Effector CD8-positive, alpha-beta T cell (primary cell): ENCODE results near the gene GRIK2.
"Not testable (repeated sequence)": the region's sequence is repeated elsewhere in the genome, so short reads cannot be mapped to it uniquely, and the experiment has no call there.

Source experiments
- DNase-seq: peaks from one replicate; lab custom pipeline; 2025; lab: John Stamatoyannopoulos, UW

GRIK2 gene

DNA sequence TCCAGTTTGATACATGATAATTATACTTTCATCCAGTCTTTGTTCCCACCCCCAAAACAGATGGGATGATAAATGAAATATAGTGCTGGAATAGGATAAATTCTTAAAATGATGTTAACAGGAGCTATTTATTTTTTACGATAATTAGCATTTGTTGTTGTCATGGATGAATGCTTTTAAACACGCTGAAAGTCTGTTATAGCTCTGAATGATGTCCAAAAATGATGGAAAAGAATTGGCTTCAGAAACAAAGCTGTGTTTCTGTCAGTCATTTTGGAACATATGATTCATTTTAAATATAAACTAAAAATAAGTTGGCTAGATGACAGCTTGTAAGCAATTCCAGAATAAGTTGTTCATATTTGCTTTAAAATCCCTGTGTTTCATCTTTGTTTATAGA, 237.4 kb downstream of the GRIK2 start:
- no peak for DNase-seq

DNA sequence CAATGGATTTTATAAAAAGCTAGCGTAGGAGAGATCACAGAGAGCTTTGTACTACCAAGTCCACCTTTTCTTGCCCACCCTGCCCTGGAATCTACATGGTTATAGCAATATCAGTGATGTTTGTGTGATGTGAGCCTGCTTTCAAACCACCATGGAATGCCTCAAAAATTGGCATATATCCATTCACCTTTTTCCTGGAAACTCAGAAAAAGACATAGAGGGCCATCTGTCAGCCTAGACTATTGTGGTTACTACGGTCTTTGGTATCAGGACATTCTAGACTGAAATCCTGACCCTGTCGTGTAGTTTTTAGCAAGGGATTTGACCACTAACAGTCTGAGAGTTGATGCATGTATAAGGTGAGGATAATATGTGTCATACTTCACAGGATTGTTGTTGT, 239.6 kb downstream of the GRIK2 start:
- DNase-seq: no peak

DNA sequence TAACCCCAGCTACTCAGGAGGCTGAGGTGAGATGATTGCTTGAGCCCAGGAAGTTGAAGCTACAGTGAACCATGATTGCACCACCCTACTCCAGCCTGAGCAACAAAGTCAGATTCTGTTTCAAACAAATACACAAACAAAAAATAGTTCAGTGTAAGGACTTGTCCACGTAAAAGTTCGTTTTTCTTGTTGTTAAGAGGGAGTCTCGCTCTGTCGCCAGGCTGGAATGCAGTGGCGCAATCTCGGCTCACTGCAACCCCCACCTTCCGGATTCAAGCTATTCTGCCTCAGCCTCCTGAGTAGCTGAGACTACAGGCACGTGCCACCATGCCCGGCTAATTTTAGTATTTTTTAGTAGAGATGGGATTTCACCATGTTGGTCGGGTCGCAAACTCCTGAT, 245.4 kb downstream of the GRIK2 start:
- DNase-seq: not testable (repeated sequence)

DNA sequence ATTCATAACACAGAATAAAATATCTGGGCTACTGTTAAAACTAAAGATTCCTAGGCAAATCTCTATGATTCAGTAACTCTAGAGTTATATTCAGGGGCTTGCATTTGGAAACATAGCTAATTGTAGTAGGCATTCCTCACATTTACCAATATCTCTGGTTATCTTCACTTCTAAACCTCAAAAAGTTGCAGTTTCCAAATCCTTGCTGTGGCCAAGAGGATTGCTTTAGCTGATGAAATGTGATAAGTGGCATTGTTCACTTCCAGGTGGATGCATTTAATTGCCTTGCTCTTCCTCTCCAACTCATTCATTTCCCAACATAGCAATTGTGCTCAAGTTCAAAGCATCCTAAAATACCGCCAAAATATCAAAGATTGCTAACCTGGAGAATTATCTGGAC, 246.6 kb downstream of the GRIK2 start:
- DNase-seq: no peak

DNA sequence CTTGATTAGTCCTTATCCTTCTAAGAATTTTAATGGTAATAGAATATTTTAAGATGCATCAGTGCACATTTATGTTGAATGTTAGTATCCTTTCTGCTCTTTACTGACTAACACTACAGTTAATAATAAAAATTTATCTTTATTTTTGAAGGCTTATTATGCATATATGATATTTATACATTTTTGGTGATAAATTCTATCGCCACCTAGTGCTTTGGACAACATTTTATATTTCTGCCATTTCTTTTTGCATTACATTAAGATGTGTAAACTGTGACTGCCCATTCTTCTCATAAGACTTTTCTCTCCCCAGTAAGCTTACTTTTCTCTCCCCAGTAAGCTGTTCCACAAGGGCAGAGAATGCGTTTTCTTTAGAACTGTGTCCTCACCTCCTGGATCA, 252.3 kb downstream of the GRIK2 start:
- DNase-seq: no peak

DNA sequence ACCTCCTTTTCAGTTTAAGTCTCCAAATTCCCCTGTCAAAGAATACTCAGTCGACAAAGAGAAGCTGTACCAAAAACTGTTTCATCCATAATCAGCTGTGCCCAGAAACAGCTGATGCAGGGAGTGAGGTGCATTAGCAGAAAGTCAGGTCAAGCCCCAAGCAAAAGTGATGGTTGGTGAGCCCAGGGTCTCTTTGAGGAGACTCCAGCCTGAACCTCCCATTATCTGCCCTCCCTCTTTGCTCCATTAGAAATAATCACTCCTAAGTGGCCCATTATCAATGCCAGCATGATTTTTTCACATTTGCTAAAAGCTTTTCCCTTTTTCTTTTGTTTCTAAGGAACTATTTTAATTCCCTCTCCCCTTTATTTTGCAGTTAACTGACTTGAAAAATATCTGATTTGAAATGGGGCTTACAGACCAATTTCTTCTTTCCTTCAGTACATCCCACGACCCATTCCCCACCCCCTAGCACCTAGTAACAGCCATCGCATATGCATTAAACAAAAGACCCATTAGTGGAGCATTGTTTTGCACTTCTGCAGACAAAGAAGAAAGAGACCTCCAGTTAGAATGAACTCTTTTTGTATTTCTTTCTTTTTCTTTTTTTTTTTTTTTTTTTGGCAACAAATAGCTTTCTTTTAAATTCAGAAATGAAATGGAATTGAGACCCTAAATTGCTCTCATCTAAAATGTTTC, 257.0 kb downstream of the GRIK2 start:
- no peak for DNase-seq

DNA sequence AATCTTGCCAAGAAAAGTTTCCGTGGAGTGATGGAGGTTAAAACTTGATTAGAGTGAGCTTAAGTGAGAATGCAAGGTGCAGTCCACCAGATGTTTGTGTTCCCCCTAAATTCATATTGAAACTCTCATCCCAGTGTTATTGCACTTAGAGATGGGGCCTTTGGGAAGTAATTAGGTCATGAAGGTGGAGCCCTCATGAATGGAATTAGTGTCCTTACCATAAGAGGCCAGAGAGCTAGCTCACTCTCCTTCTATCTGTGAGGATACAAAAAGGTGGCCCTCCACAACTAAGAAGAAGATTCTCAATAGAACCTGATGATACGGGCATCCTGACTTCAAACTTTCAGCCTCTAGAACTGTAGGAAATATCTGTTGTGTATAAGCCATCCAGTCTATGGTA, 258.6 kb downstream of the GRIK2 start:
- DNase-seq: no peak

DNA sequence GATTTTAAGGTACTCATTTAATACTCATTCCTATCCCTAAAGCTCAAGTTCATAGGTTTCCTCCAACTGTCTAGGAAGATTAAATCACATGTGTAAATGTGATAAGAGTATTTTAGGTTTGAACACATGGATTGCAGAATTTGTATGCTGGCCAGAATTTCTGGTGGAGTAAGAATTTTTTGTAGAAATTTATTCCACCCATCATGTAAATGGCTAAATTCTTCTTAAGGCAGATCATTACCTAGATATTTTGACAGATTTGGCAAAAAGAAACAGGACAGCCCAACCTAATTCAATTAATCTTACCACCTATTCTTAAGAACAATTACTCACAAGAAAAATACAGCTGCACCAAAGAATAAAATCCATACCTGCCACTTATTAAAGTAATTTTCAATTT, 261.6 kb downstream of the GRIK2 start:
- no peak for DNase-seq

DNA sequence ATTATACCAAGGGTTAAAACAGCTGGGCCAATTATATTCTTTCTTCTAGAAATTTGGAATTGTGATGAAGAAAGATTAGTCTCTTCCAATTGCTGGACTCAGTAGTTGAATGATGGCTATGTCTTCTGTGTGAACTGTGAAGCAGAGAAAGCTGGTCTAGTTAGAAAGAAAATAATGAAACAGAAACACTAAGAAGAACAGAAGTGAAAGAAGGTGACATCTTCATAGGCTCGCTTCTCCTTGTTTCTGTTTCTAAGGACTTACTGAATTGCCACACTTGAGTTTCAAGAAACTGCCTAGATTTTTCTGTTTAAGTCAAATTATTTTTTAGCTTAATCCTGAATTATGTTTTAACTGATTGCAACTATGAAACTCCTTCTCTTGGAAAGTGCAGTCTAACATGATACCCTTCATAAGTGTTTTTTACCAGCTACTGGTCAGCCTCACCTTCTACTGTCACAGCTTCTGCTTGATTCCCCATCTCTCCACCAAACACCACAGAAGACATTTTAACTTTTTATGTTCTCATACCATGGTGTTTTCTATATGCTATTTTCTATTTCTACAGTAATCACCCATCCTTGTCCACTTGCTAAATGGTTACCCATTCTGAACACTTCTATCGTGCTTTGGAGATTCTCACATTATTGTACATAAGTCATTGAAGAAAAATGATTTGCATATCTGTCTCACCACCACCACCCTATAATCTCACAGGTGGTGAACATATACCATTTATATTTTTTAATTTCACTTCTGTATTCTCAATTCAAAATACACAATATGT, 268.8 kb downstream of the GRIK2 start:
- no peak for DNase-seq

DNA sequence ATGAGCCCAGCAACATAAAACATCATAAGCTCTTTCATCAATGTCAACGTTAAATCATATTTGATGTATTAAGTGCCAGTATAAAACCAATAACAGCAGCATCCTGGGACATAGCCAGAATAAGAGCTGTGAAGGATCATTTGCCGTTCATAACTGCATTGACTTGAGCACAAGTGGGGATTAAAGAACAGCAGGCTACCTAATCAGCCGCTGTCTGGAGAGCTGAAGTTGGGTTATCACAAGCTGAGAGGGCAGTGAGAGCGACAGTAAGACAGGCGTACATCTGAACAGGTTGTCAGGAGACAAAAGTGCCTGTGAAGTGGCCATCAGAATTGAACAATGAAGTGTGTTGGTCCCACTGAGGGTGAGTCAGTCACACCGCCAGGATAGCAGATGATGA, 269.6 kb downstream of the GRIK2 start:
- DNase-seq: no peak

DNA sequence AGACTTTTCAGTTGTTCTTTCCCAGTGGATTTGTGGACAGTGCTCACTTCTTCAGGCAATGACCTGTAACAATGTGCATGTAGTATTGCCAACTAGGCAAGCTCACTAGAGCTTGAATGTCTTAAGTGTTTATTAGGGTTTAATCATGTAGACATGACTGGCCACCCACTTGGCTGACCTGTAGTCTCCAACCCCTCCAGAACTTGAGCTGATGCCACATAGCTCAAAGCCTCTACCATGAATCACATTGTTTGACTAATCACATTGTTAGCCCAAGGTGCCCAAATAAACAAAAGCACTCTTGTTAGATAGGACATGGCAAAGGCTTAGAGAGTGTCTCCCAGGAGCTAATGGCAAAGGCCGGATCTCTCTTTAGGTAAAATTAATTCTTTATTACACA, 272.7 kb downstream of the GRIK2 start:
- DNase-seq: no peak

DNA sequence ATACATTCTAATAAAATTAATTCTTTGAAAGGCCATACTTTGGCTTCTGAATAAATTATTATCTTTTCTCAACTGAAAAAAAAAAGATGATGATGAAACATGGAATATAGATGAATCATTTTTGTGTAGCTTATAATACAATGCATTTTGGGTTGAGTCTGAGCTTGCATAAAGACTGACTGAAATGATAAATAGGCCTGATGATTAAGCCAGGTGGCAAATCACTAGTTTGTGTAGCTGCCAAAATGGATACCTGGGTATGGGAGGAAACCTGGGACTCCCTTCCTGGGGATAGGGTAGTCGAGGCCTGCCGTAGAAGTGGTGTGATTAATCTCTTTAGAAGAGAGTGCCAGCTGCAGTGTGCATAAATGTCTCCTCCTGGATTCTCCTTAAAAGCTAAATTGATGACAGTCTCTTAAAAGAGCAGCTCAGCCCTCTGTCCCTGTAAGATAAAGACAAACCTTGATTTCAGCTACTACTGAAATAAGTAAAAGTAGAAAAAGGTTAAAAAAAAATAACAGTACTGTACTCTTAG, 275.1 kb downstream of the GRIK2 start:
- no peak for DNase-seq

DNA sequence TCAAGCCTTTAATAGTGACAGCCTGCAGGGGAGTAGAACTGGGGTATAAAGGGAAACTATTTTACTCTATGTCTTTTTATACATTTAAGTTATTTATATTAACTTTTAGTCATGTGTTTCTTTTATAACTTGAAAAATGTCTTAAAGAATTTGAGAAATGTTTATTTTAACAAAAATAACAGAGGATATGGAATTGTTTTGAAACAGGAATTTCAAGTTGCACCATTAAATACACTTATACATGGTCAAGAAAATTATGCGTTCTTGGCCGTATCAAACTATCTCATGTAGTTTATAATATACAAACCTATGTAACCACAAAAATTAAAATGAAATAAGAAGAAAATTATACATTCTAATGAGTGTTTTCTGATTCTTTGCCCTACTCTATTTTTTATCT, 282.7 kb downstream of the GRIK2 start:
- no peak for DNase-seq

DNA sequence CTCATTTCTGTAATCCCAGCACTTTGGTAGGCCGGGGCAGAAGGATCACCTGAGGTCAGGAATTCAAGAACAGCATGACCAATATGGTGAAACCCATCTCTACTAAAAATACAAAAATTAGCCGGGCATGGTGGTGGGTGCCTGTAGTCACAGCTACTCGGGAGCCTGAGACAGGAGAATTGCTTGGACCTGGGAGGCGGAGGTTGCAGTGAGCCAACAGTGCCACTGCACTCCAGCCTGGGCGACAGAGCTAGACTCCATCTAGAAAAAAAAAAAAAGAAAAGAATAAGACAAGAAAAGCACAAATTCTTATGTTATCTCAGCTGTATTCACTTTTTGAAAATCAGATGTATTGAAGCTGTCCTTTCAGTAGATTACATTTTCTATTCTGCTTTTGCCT, 289.4 kb downstream of the GRIK2 start:
- DNase-seq: no peak

DNA sequence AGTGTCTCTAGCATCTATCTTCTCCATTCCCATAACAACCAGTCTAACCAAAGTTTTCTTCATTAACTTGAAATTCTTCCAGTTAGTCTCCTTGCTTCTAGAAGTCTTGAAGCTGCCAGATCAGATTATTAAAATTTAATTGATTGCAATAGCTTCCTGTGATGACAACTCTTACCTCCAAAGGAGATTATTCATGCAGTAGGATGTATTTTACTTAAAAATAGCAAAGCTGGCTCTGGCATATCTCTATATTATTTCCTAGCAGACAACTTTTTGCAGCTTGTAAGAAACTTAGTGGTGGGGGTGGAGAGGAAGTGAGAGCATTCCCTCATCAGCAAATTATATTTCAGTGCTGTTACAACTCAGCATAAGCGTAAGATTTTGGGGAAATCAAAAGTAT, 290.4 kb downstream of the GRIK2 start:
- no peak for DNase-seq

DNA sequence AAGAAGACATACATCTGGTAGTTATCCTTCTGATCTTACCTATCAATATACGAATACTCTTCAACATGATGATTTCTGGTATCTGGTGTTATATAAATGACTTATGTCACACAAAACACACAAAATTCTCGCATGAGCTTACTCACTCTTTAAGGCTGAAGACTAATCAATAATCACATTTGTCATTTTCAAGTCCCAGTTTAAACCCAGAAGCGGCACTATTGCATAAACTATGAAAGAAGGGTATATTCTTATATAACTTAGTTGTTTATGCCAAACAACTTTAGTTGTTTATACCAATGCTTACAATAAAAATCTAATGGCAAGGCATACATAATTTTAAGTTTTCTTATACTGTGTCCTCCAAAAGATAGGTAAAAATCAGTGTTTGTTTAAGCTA, 293.1 kb downstream of the GRIK2 start:
- DNase-seq: no peak

DNA sequence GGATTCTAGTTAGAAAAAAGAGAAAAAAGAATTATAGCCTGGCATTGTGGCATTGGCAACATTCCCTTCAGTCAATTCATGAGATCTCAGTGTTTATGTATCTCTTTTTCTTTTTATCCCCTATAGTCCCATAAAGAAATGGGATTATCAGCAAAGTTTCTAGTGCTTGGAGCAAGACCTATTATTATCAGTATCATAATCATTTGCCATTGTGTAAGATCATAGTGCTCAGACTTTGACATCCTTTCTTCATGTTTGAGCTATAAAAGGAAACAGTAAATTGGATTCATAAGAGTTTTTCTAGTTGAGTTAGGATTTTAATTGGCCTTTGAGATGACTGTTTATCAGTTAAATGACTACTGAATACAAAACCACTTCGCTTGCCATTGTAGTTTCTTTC, 295.6 kb downstream of the GRIK2 start:
- no peak for DNase-seq

DNA sequence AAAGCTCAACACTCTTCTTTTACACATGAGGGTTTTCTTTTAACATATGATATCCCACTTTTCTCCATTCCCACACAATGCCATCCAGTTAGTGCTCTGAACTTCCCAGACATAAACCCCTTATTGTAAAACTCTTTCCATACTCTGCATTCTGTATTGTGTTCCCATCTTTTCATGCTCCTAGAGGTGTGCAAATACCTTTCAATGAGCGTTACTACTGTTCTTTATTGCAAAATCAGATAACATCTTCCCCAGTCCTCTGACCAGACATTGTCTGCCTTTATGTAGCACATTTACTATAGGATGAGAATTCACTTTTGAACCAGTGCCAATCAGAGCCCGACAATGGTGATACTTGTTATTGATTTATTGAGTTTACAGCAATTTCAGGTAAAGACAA, 296.2 kb downstream of the GRIK2 start:
- no peak for DNase-seq

DNA sequence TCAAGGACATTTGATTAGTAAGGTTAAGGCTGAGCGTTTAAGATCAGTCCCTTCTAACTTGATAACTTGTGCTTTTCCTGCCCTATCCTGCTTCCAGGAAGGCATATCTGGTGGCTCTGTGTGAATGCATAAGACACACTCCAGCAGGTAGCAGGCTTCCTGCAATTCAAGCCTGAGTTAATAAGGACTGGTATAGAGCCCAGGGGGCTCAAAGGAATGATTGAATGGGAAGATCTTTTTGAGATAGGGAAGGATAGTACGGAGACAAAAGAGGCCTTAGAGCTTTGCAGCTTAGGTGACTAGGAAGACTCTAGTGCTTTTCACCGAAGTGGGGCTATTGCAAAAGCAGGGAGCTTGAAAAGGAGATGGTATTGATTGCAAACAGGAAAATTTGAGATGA, 307.1 kb downstream of the GRIK2 start:
- DNase-seq: no peak

DNA sequence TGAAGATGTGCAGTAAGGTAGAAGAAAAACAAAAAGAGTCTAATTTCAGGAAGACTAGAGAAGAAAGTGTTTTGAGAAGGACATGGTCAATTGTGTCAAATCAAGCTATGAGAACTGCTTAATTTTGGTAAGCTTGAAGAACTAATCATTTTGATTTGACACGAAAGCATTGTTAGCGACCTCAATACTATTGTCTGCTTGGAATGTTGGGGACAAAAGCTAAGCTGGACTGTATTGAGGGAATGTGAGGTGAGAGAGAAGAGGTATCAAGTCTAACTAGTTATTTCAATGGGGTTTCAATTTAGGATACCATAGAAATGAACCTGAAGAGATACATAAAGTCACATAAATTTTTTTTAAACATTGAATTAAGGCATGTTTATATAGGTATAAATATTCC, 309.8 kb downstream of the GRIK2 start:
- no peak for DNase-seq

DNA sequence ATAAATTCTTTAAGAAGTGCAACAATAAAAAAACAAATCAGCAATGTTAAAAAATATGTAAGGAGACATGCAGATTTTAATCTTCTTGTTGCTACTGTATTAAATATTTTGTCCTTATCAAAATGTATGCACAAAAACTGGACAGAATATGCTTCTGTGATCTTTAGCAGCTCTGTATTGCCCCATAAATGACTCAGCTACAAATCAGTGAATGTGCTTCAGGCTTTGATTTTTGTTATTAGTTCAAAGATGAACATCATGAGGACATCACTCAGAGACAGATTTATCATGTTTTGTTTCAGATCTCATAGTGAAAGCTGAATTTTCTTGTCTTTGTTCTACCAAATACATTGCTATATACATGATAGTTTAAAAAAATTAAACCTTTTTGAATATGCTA, 312.4 kb downstream of the GRIK2 start:
- no peak for DNase-seq

DNA sequence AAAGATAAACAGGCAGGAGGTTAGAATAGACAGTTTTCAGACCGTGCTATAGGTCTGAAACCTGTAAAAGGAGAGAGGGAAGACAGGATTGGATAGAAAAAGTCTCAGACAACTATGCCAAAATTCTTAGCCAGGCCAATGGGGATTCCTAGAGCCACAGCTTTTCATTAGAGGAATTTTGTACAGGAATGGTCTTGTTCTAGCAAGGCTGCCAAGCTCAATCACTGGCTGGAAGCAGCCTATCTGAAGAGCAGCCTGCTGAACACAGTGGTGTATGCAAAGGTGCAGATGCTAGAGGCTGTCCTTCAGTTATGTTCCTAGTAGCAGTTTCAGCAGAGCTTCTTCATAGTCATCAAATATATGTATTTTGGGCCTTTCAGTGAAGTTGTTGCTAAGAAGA, 313.1 kb downstream of the GRIK2 start:
- DNase-seq: no peak

DNA sequence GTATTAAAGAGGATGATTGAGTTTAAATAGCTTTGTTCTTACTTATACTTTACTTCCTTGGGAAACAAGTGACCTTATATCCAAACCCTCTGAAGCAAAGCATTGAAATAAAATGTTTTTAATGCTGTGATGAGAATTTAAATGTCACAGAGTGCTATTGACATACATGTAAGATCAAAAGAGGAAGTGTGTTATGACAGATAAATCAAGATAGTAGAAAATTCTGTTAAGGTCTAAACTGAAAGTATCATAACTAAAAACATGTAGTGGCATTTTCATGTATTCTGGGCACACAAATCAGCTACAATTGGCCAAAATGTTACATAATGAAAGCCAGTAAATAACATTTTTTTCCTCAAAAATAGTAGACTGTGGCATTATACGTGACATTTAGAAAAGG, 318.0 kb downstream of the GRIK2 start:
- DNase-seq: no peak

DNA sequence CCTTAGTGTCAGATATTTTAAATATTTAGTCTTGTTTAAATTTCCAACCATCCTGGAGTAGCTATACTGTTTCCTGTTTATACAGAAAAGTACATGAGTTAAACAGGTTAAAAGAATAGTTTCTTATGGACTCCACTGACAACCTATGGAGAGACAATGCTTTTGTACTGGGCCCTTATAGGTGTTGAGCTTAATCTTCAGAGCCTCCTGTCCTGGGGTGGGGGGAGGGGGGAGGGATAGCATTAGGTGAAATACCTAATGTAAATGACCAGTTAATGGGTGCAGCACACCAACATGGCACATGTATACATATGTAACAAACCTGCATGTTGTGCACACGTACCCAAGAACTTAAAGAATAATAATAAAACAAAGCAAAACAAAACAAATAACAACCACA, 322.9 kb downstream of the GRIK2 start:
- no peak for DNase-seq
